HEK293T (cell line): ENCODE data around the gene YES1.

Experiments used
- ARNT ChIP-seq: fragments of 450-650 bp; IDR thresholded peaks from 2 replicates; pipeline ENCODE4 v1.6.1; 2017; ENCODE audit warnings: mild to moderate bottlenecking
- BHLHE40 ChIP-seq: fragments of 450-650 bp; IDR thresholded peaks from 2 replicates; pipeline ENCODE4 v1.6.1; 2016; ENCODE audit warnings: mild to moderate bottlenecking, moderate library complexity, borderline replicate concordance
- CTBP1 ChIP-seq: fragments of 450-650 bp; IDR thresholded peaks from 2 replicates; pipeline ENCODE4 v1.6.1; 2016; ENCODE audit warnings: borderline replicate concordance
- ELF4 ChIP-seq: fragments of 450-650 bp; IDR thresholded peaks from 2 replicates; pipeline ENCODE4 v1.6.1; 2017; ENCODE audit warnings: antibody characterized with exemption
- FOXM1 ChIP-seq: fragments of 450-650 bp; IDR thresholded peaks from 2 replicates; pipeline ENCODE4 v1.6.1; 2017; ENCODE audit warnings: mild to moderate bottlenecking, borderline replicate concordance
- HDGF ChIP-seq: fragments of 450-650 bp; IDR thresholded peaks from 2 replicates; pipeline ENCODE4 v1.6.1; 2017; ENCODE audit warnings: antibody characterized with exemption, borderline replicate concordance
- LEF1 ChIP-seq: fragments of 450-650 bp; IDR thresholded peaks from 2 replicates; pipeline ENCODE4 v1.6.1; 2017; ENCODE audit warnings: mild to moderate bottlenecking, borderline replicate concordance
- NFRKB ChIP-seq: fragments of 450-650 bp; IDR thresholded peaks from 2 replicates; pipeline ENCODE4 v1.6.1; 2016; ENCODE audit warnings: mild to moderate bottlenecking, moderate library complexity
- PKNOX1 ChIP-seq: fragments of 450-650 bp; IDR thresholded peaks from 2 replicates; pipeline ENCODE4 v1.6.1; 2016
- SP1 ChIP-seq: fragments of 450-650 bp; IDR thresholded peaks from 2 replicates; pipeline ENCODE4 v1.6.1; 2017
- SUZ12 ChIP-seq: fragments of 450-650 bp; IDR thresholded peaks from 2 replicates; pipeline ENCODE4 v1.6.1; 2016; ENCODE audit warnings: mild to moderate bottlenecking
- TARDBP ChIP-seq: fragments of 450-650 bp; IDR thresholded peaks from 2 replicates; pipeline ENCODE4 v1.6.1; 2016
- ZNF384 ChIP-seq: fragments of 450-650 bp; IDR thresholded peaks from 2 replicates; pipeline ENCODE4 v1.6.1; 2016

- TF ChIP-seq FOXM1 (no peak), HDGF (no peak), SP1 (no peak), PKNOX1 (no peak), LEF1 (no peak), ARNT (no peak), BHLHE40 (no peak), SUZ12 (no peak), NFRKB (no peak), CTBP1 (no peak), TARDBP (no peak), ZNF384 (no peak), ELF4 (no peak)
Observed at GRCh38 chr18:837922-838321, 25.9 kb upstream of the YES1 start.
